Bronchial epithelial cell (primary cell): ENCODE measurements around the gene KLRF2. TPM values are rescaled to one million over a fixed set of nuclear protein-coding genes. Genes with fewer than 3 reads are reported as not detected.

Experiments
- DNase-seq: peaks from one replicate; pipeline ENCODE4 v3.0.0-alpha.2; 2010; ENCODE audit warnings: low read depth
- FAIRE-seq: peaks from 2 replicates; lab custom pipeline; 2011; peaks lifted over from hg19 to GRCh38; lab: Jason Lieb, UNC
- H3K27me3 ChIP-seq: 2 replicates; pipeline ENCODE4 v1.5.1; 2011; ENCODE audit warnings: low read length; ENCODE audit not compliant: control insufficient read depth, insufficient read depth
- H3K36me3 ChIP-seq: 2 replicates; pipeline ENCODE4 v1.5.1; 2011; ENCODE audit warnings: low read length; ENCODE audit not compliant: control insufficient read depth, insufficient read depth
- H3K4me3 ChIP-seq: 2 replicates; pipeline ENCODE4 v1.5.1; 2011; ENCODE audit warnings: mild to moderate bottlenecking, low read depth, low read length, control low read depth
- total RNA-seq: library from RNA; depleted of rRNA; stranded (reverse); fragments of >200 nt; gene quantifications from 2 replicates; pipeline ENCODE4 v1.2.1, GENCODE V29; 2014
- TF ChIP-seq, protein P1 (sequence below): IDR thresholded peaks from 2 replicates; pipeline ENCODE4 v1.5.1; 2011; ENCODE audit warnings: mild to moderate bottlenecking, moderate library complexity, low read length, control low read depth, inconsistent platforms; ENCODE audit not compliant: insufficient read depth, severe bottlenecking

The KLRF2 gene
- total RNA-seq, 1 donor from 2014 or later, result not detected

DNA sequence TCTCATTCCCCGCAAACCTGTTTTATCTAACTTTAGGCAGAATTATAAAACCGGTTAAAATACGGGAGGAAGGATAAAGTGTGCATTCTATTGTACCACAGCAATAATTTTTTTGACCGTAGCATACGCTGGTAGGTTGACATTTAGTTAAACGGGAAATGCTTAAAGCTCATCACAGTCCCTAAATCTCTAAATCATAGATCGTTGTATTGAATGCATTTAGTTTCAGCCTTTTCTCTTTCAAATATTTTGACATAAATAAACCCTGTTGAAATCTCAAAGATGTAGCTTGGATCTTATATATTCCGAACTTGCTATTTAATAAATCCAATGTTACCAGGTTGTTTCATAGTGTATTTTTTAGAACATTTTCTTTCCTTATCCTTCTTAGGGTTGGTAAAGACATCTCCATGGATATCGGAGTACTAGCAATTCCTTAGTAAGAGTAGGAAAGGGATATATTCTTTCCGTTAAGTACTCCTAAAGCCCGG, 12.9 kb upstream of the KLRF2 start:
- Histone ChIP-seq H3K36me3 (no peaks in the 10 kb centered on the region), H3K4me3 (no peak overlapping the region), H3K27me3 (no peaks in the 10 kb centered on the region)
- TF ChIP-seq, protein P1, sequence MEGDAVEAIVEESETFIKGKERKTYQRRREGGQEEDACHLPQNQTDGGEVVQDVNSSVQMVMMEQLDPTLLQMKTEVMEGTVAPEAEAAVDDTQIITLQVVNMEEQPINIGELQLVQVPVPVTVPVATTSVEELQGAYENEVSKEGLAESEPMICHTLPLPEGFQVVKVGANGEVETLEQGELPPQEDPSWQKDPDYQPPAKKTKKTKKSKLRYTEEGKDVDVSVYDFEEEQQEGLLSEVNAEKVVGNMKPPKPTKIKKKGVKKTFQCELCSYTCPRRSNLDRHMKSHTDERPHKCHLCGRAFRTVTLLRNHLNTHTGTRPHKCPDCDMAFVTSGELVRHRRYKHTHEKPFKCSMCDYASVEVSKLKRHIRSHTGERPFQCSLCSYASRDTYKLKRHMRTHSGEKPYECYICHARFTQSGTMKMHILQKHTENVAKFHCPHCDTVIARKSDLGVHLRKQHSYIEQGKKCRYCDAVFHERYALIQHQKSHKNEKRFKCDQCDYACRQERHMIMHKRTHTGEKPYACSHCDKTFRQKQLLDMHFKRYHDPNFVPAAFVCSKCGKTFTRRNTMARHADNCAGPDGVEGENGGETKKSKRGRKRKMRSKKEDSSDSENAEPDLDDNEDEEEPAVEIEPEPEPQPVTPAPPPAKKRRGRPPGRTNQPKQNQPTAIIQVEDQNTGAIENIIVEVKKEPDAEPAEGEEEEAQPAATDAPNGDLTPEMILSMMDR, result no peak
- DNase-seq (no peak), FAIRE-seq (no peak)

GRCh38 chr12:9868951-9869306, 12.4 kb upstream of the KLRF2 start:
- Histone ChIP-seq H3K4me3 (no peak overlapping the region), H3K36me3 (no peaks in the 10 kb centered on the region), H3K27me3 (no peaks in the 10 kb centered on the region)
- FAIRE-seq (no peak), DNase-seq (no peak)
- TF ChIP-seq, protein P1, result no peak

DNA sequence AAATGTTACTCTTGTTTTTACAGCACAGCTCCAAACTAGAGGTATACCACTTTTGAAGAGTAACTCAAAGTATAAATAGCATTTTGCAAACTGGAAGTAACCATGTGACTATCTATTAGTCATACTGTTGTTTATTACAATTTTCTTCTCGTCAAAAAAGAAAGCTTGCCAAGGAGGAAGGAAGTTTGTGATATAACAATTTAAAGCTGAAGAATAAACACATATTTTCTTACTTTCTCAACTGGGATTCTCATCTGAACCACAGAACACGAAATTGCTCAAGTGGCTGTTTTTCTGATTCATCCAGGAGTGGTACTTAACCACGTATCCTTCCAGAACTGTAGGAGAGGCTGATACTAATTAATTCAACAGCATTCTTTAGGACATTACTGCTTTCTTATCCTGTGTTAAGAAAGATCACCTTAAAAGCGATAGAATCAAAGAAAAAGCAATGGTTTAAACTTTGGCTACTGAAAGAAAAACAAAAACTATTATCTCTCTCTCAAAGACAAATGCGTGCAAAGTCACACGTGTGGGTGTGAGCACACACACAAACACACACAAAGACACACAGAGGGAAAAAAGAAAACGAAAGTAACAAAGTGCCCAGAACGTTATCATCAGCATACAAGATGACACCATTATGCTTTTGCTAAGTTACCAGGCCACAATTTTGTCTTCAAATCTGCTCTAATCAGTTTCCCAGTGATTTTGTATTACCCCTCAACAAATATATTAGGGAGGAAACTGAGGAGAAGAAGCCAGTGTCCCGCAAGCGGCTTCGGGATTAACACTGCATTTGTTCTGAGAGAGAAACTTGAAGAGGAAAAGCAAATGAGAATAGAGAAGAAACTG, 11.8 kb upstream of the KLRF2 start, which contains the start of gene CLEC2B:
Gene CLEC2B (minus strand): TSS at position 48 of the 855 bp plus-strand sequence.
- DNase-seq (peak; percentile 98), FAIRE-seq (peak; percentile 52)
- TF ChIP-seq, protein P1, result no peak
- no peaks in the 10 kb centered on the region for H3K27me3 ChIP-seq
- H3K36me3 ChIP-seq, result no peaks in the 10 kb centered on the region
- peak within 1 kb of the TSS; percentile 34 for H3K4me3 ChIP-seq

DNA sequence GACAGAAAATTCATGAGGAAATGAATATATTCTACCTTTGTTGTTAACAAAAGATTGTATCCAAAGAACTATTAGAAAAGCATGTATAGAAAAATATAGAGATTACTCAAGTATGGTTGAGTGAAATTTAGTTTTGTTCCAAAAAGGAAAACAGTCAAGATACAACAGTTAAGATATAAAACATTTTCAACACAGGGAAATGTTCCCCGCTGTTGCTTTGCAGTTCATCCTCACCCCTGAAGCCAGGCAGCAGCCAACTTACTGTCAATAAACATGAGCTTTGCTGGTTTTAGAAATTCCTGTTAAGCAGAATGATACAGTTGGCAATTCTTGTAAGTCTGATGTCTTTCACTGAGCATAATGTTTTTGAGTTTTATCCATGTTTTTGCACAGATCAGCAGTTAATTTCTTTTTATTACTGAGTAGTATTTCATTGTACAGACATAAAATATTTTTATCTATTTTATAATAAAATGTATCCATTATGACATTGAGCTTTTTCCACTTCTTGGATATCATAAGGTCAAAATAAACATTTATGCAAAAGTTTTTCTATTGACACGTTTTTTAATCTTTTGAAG, 10.9 kb upstream of the KLRF2 start:
- FAIRE-seq, result no peak

DNA sequence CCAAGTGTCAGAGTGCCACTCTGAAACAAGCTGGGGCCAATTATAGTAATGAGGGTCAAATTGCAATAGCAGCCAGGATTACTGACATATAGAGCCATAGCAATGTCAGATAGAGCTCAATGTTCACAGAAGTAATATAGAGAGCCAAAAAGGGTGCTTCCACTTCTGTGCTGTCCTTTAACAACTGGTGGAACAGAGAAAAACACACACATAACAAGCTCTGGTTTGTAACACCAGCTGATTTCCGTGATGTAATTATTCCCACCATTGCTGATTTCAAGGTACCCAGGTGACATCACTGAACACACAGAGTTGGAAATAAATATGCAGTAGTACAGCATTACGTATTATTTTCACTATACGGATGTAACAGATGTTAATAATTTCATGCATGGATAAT, 9.1 kb upstream of the KLRF2 start:
- DNase-seq, result peak; percentile 26
- FAIRE-seq, result no peak
- Histone ChIP-seq H3K4me3 (no peak overlapping the region), H3K36me3 (no peaks in the 10 kb centered on the region), H3K27me3 (no peaks in the 10 kb centered on the region)
- TF ChIP-seq, protein P1, result no peak

More for the DNA sequence above, 10.9 kb upstream of the KLRF2 start:
- no peaks in the 10 kb centered on the region for H3K36me3 ChIP-seq
- TF ChIP-seq, protein P1, result no peak
- DNase-seq, result no peak
- no peaks in the 10 kb centered on the region for H3K27me3 ChIP-seq
- no peak overlapping the region for H3K4me3 ChIP-seq
